ENCODE measurements around the gene RERG.

The RERG gene

GRCh38 chr12:15256761-15257160 lies 35.5 kb upstream of the RERG start:
- no peak overlapping the region for H3K4me3 ChIP-seq (ENCODE audit: low read depth, low read length)
- TF ChIP-seq MYC (IDR thresholded peaks at IDR 0.05; ENCODE audit: low read depth, low read length): no peak
- TF ChIP-seq CTCF (IDR thresholded peaks at IDR 0.05; ENCODE audit: low read depth, low read length): no peak
- TF ChIP-seq POLR2A (IDR thresholded peaks at IDR 0.05; ENCODE audit: extremely low read depth, insufficient read length): no peak
- TF ChIP-seq, protein P1, sequence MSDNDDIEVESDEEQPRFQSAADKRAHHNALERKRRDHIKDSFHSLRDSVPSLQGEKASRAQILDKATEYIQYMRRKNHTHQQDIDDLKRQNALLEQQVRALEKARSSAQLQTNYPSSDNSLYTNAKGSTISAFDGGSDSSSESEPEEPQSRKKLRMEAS (IDR thresholded peaks at IDR 0.05; ENCODE audit: low read depth, low read length): no peak
- DNase-seq (ENCODE audit: low read depth): no peak

- no peak overlapping the region for H3K4me3 ChIP-seq (ENCODE audit: low read depth, low read length)
- DNase-seq (ENCODE audit: low read depth): no peak
- TF ChIP-seq MYC (IDR thresholded peaks at IDR 0.05; ENCODE audit: low read depth, low read length) (no peak), POLR2A (IDR thresholded peaks at IDR 0.05; ENCODE audit: extremely low read depth, insufficient read length) (no peak), CTCF (IDR thresholded peaks at IDR 0.05; ENCODE audit: low read depth, low read length) (no peak)
- TF ChIP-seq, protein P1 (IDR thresholded peaks at IDR 0.05; ENCODE audit: low read depth, low read length): no peak
Observed at GRCh38 chr12:15253990-15254389, 32.8 kb upstream of the RERG start.

GRCh38 chr12:15244926-15245325 lies 23.7 kb upstream of the RERG start:
- H3K4me3 ChIP-seq (ENCODE audit: low read depth, low read length): no peak overlapping the region
- no peak for DNase-seq (ENCODE audit: low read depth)
- no peak for TF ChIP-seq POLR2A (IDR thresholded peaks at IDR 0.05; ENCODE audit: extremely low read depth, insufficient read length)
- TF ChIP-seq, protein P1 (IDR thresholded peaks at IDR 0.05; ENCODE audit: low read depth, low read length): no peak
- no peak for TF ChIP-seq MYC (IDR thresholded peaks at IDR 0.05; ENCODE audit: low read depth, low read length)
- TF ChIP-seq CTCF (IDR thresholded peaks at IDR 0.05; ENCODE audit: low read depth, low read length): no peak

GRCh38 chr12:15244341-15244740 lies 23.1 kb upstream of the RERG start:
- H3K4me3 ChIP-seq (ENCODE audit: low read depth, low read length): no peak overlapping the region
- no peak for TF ChIP-seq POLR2A (IDR thresholded peaks at IDR 0.05; ENCODE audit: extremely low read depth, insufficient read length)
- no peak for TF ChIP-seq CTCF (IDR thresholded peaks at IDR 0.05; ENCODE audit: low read depth, low read length)
- no peak for TF ChIP-seq MYC (IDR thresholded peaks at IDR 0.05; ENCODE audit: low read depth, low read length)
- TF ChIP-seq, protein P1 (IDR thresholded peaks at IDR 0.05; ENCODE audit: low read depth, low read length): no peak
- no peak for DNase-seq (ENCODE audit: low read depth)

- H3K4me3 ChIP-seq (ENCODE audit: low read depth, low read length): no peak overlapping the region
- DNase-seq (ENCODE audit: low read depth): no peak
- TF ChIP-seq, protein P1 (IDR thresholded peaks at IDR 0.05; ENCODE audit: low read depth, low read length): no peak
- TF ChIP-seq MYC (IDR thresholded peaks at IDR 0.05; ENCODE audit: low read depth, low read length): no peak
- TF ChIP-seq POLR2A (IDR thresholded peaks at IDR 0.05; ENCODE audit: extremely low read depth, insufficient read length): no peak
- TF ChIP-seq CTCF (IDR thresholded peaks at IDR 0.05; ENCODE audit: low read depth, low read length): no peak
Observed at GRCh38 chr12:15243102-15243501, 21.9 kb upstream of the RERG start.

GRCh38 chr12:15240898-15241297 lies 19.7 kb upstream of the RERG start:
- H3K4me3 ChIP-seq (ENCODE audit: low read depth, low read length): no peak overlapping the region
- TF ChIP-seq, protein P1 (IDR thresholded peaks at IDR 0.05; ENCODE audit: low read depth, low read length): no peak
- TF ChIP-seq POLR2A (IDR thresholded peaks at IDR 0.05; ENCODE audit: extremely low read depth, insufficient read length): no peak
- TF ChIP-seq CTCF (IDR thresholded peaks at IDR 0.05; ENCODE audit: low read depth, low read length): no peak
- no peak for TF ChIP-seq MYC (IDR thresholded peaks at IDR 0.05; ENCODE audit: low read depth, low read length)

More at GRCh38 chr12:15240898-15241297, 19.7 kb upstream of the RERG start:
- no peak for DNase-seq (ENCODE audit: low read depth)

Measured in NB4 (cell line).